Measurements from ENCODE around the gene POLR3B.
"Not testable (repeated sequence)": the region's sequence is repeated elsewhere in the genome, so short reads cannot be mapped to it uniquely, and the experiment has no call there.

Gene POLR3B

GRCh38 chr12:106477627-106478026, 120.1 kb downstream of the POLR3B start:
- DNase-seq = not testable (repeated sequence)

GRCh38 chr12:106480251-106480650, 122.7 kb downstream of the POLR3B start:
- no peak for DNase-seq

GRCh38 chr12:106481246-106481645, 123.7 kb downstream of the POLR3B start:
- no peak for DNase-seq

GRCh38 chr12:106487664-106488063, 130.1 kb downstream of the POLR3B start:
- no peak for DNase-seq

GRCh38 chr12:106488884-106489283, 131.3 kb downstream of the POLR3B start:
- no peak for DNase-seq

GRCh38 chr12:106490264-106490663, 132.7 kb downstream of the POLR3B start:
- DNase-seq = no peak

GRCh38 chr12:106492857-106493256, 135.3 kb downstream of the POLR3B start:
- DNase-seq = no peak

GRCh38 chr12:106493531-106493930, 136.0 kb downstream of the POLR3B start:
- DNase-seq = no peak

GRCh38 chr12:106495354-106495965, 137.9 kb downstream of the POLR3B start:
- DNase-seq = no peak

- no peak for DNase-seq
Measured at GRCh38 chr12:106498056-106498455, 140.5 kb downstream of the POLR3B start.

- DNase-seq = no peak
Measured at GRCh38 chr12:106499628-106500027, 142.1 kb downstream of the POLR3B start.

GRCh38 chr12:106506691-106507090, 149.1 kb downstream of the POLR3B start:
- no peak for DNase-seq

- DNase-seq = no peak
Measured at GRCh38 chr12:106508966-106509365, 151.4 kb downstream of the POLR3B start.

- no peak for DNase-seq
Measured at GRCh38 chr12:106511365-106511764, 153.8 kb downstream of the POLR3B start.

- no peak for DNase-seq
Measured at GRCh38 chr12:106517314-106517713, 159.8 kb downstream of the POLR3B start.

- DNase-seq = no peak
Measured at GRCh38 chr12:106519607-106520021, 162.1 kb downstream of the POLR3B start.

- DNase-seq = no peak
Measured at GRCh38 chr12:106521901-106522300, 164.4 kb downstream of the POLR3B start.

- DNase-seq = no peak
Measured at GRCh38 chr12:106522708-106523107, 165.2 kb downstream of the POLR3B start.

GRCh38 chr12:106527356-106527755, 169.8 kb downstream of the POLR3B start:
- no peak for DNase-seq

GRCh38 chr12:106541201-106541600, 183.7 kb downstream of the POLR3B start:
- DNase-seq = no peak

GRCh38 chr12:106551410-106551809, 193.9 kb downstream of the POLR3B start:
- DNase-seq = no peak

- no peak for DNase-seq
Measured at GRCh38 chr12:106552228-106552627, 194.7 kb downstream of the POLR3B start.

All from stimulated activated CD4-positive, alpha-beta T cell treated with anti-CD3 and anti-CD28 coated beads, Interleukin-2, amount 100 ng/mL, for 24 hours (primary cell).